ENCODE data around the gene TNP1.

Gene TNP1

GRCh38 chr2:216885117-216885553 is 25.3 kb upstream of the TNP1 start:
- Histone ChIP-seq H3K27me3 (ENCODE audit: insufficient read depth, low read length, poor library complexity) (no peaks in the 10 kb centered on the region), H3K79me2 (ENCODE audit: insufficient read depth, low read length) (no peaks in the 10 kb centered on the region), H3K4me2 (ENCODE audit: insufficient read depth, low read length) (no peak overlapping the region), H2AFZ (ENCODE audit: low read depth, low read length) (no peak overlapping the region), H3K4me3 (ENCODE audit: low read depth in 1 of 2, low read length in 2 of 2) (no peak overlapping the region), H3K4me1 (ENCODE audit: insufficient read depth, low read length) (peaks cover 17% of the 10 kb centered on the region), H3K9me3 (ENCODE audit: insufficient read depth, low read length, severe bottlenecking) (no peaks in the 10 kb centered on the region), H3K36me3 (ENCODE audit: insufficient read depth, low read length) (no peaks in the 10 kb centered on the region), H3K27ac (ENCODE audit: low read length) (no peak overlapping the region), H4K20me1 (ENCODE audit: insufficient read depth, low read length) (no peaks in the 10 kb centered on the region), H3K9ac (ENCODE audit: low read depth, low read length) (no peak overlapping the region)
- ATAC-seq (ENCODE audit: insufficient read depth, low read depth) (no peak), DNase-seq (no peak)
- no peak for TF ChIP-seq CTCF (IDR thresholded peaks at IDR 0.05; ENCODE audit: borderline replicate concordance, extremely low read depth, low read length, poor library complexity, severe bottlenecking)

- no peak for ATAC-seq (ENCODE audit: insufficient read depth, low read depth)
These were observed 24.5 kb upstream of the TNP1 start for GRCh38 chr2:216884347-216884746.

GRCh38 chr2:216882876-216883275 is 23.0 kb upstream of the TNP1 start:
- no peak for ATAC-seq (ENCODE audit: insufficient read depth, low read depth)
- Histone ChIP-seq H3K4me2 (ENCODE audit: insufficient read depth, low read length) (no peak overlapping the region), H3K27me3 (ENCODE audit: insufficient read depth, low read length, poor library complexity) (no peaks in the 10 kb centered on the region), H3K79me2 (ENCODE audit: insufficient read depth, low read length) (no peaks in the 10 kb centered on the region), H3K4me1 (ENCODE audit: insufficient read depth, low read length) (peaks cover 36% of the 10 kb centered on the region), H3K4me3 (ENCODE audit: low read depth in 1 of 2, low read length in 2 of 2) (no peak overlapping the region), H3K9ac (ENCODE audit: low read depth, low read length) (no peak overlapping the region), H3K36me3 (ENCODE audit: insufficient read depth, low read length) (no peaks in the 10 kb centered on the region), H2AFZ (ENCODE audit: low read depth, low read length) (no peak overlapping the region), H3K9me3 (ENCODE audit: insufficient read depth, low read length, severe bottlenecking) (no peaks in the 10 kb centered on the region), H4K20me1 (ENCODE audit: insufficient read depth, low read length) (no peaks in the 10 kb centered on the region), H3K27ac (ENCODE audit: low read length) (no peak overlapping the region; the same call in 1 of the 2 replicates)
- no peak for TF ChIP-seq CTCF (IDR thresholded peaks at IDR 0.05; ENCODE audit: borderline replicate concordance, extremely low read depth, low read length, poor library complexity, severe bottlenecking)
- DNase-seq: no peak

More at GRCh38 chr2:216884347-216884746, 24.5 kb upstream of the TNP1 start:
- no peaks in the 10 kb centered on the region for H4K20me1 ChIP-seq (ENCODE audit: insufficient read depth, low read length)
- no peak overlapping the region for H2AFZ ChIP-seq (ENCODE audit: low read depth, low read length)
- no peaks in the 10 kb centered on the region for H3K79me2 ChIP-seq (ENCODE audit: insufficient read depth, low read length)
- no peak for TF ChIP-seq CTCF (IDR thresholded peaks at IDR 0.05; ENCODE audit: borderline replicate concordance, extremely low read depth, low read length, poor library complexity, severe bottlenecking)
- no peak for TF ChIP-seq EZH2 (IDR thresholded peaks at IDR 0.05; ENCODE audit: borderline replicate concordance, low read depth, low read length, severe bottlenecking)
- no peak overlapping the region for H3K4me3 ChIP-seq (ENCODE audit: low read depth in 1 of 2, low read length in 2 of 2)
- H3K4me1 ChIP-seq (ENCODE audit: insufficient read depth, low read length): peaks cover 25% of the 10 kb centered on the region
- DNase-seq: no peak
- H3K36me3 ChIP-seq (ENCODE audit: insufficient read depth, low read length): no peaks in the 10 kb centered on the region
- no peak overlapping the region for H3K27ac ChIP-seq (ENCODE audit: low read length)
- H3K27me3 ChIP-seq (ENCODE audit: insufficient read depth, low read length, poor library complexity): no peaks in the 10 kb centered on the region
- H3K9me3 ChIP-seq (ENCODE audit: insufficient read depth, low read length, severe bottlenecking): no peaks in the 10 kb centered on the region
- no peak overlapping the region for H3K9ac ChIP-seq (ENCODE audit: low read depth, low read length)
- no peak overlapping the region for H3K4me2 ChIP-seq (ENCODE audit: insufficient read depth, low read length)

- Histone ChIP-seq H3K27me3 (ENCODE audit: insufficient read depth, low read length, poor library complexity) (no peaks in the 10 kb centered on the region), H4K20me1 (ENCODE audit: insufficient read depth, low read length) (no peaks in the 10 kb centered on the region), H2AFZ (ENCODE audit: low read depth, low read length) (peak overlapping the region; percentile 56; the same call in 1 of the 2 replicates), H3K4me1 (ENCODE audit: insufficient read depth, low read length) (peaks cover 36% of the 10 kb centered on the region), H3K9me3 (ENCODE audit: insufficient read depth, low read length, severe bottlenecking) (no peaks in the 10 kb centered on the region), H3K9ac (ENCODE audit: low read depth, low read length) (peak overlapping the region; percentile 49), H3K4me3 (ENCODE audit: low read depth in 1 of 2, low read length in 2 of 2) (no peak overlapping the region), H3K79me2 (ENCODE audit: insufficient read depth, low read length) (no peaks in the 10 kb centered on the region), H3K36me3 (ENCODE audit: insufficient read depth, low read length) (no peaks in the 10 kb centered on the region), H3K27ac (ENCODE audit: low read length) (peak overlapping the region; percentile 91), H3K4me2 (ENCODE audit: insufficient read depth, low read length) (peak overlapping the region; percentile 48; the same call in 1 of the 2 replicates)
- DNase-seq: no peak
- TF ChIP-seq CTCF (IDR thresholded peaks at IDR 0.05; ENCODE audit: borderline replicate concordance, extremely low read depth, low read length, poor library complexity, severe bottlenecking): no peak
- no peak for TF ChIP-seq EZH2 (IDR thresholded peaks at IDR 0.05; ENCODE audit: borderline replicate concordance, low read depth, low read length, severe bottlenecking)
- ATAC-seq (ENCODE audit: insufficient read depth, low read depth): peak; percentile 6; the same call in 1 of the 3 replicates
These were observed 21.5 kb upstream of the TNP1 start for GRCh38 chr2:216881411-216881810.
